Inferior parietal cortex (tissue), 1 donor: ENCODE measurements around the gene SERPINA5.
"Not testable (repeated sequence)": the region's sequence is repeated elsewhere in the genome, so short reads cannot be mapped to it uniquely, and the experiment has no call there.

Experiments
- DNase-seq: peaks from one replicate; pipeline ENCODE4 v3.0.0-alpha.2; 2016; ENCODE audit errors: extremely low spot score

The SERPINA5 gene

DNA sequence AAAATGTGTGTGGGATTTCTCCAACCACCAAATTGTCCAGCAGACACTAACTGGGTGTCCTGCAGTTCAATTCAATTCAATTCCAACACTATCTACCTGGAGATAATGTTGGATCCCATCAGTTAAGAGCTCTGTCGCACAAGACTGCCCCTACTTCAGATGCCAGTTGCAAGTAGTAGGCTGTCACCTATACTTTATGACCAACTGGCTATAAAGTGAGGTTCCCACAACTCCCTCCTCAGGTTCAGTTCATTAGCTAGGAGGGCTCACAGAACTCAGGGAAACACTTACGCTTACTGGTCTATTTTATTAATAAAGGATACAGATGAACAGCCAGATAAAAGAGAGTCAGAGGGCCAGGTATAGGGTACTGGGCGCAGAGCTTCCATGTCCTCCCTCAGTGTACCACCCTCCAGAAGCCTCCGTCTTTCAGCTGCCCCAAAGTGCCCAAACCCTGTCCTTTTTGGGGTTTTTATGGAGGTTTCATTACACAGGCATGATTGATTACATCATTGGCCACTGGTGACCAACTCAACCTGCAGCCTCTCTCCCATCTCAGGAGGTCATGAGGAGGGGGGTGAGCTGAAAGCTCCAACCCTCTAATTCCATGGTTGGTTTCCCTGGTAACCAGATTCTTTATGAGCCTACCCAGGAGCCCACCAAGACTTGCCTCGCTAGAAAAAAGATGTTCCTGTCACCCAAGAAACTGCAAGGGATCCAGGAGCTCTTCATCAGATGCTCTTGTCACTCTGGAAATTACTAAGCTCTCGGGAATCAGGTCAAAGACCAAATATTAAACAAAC is 7.5 kb upstream of the SERPINA5 start:
- DNase-seq: no peak

GRCh38 chr14:94574336-94574735 is 6.9 kb upstream of the SERPINA5 start:
- DNase-seq: no peak

- no peak for DNase-seq
These were observed 5.3 kb upstream of the SERPINA5 start for GRCh38 chr14:94575730-94576585.

DNA sequence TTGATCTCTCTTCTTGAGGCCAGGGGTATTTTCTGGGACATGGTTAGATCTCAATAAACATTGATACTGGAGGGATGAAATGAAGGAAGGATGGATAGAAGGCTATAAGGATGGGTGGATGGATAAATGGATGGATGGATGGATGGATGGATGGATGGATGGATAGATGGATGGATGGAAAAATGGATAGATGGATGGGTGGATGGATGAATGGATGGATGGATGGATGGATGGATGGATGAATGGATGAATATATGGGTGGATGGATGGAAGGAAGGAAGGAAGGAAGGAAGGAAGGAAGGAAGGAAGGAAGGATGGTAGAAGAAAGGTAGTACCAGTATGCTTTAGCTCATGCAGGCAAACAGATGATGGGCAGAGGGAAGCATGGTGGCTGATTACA is 3.8 kb upstream of the SERPINA5 start:
- not testable (repeated sequence) for DNase-seq

GRCh38 chr14:94578712-94579111 is 2.5 kb upstream of the SERPINA5 start:
- DNase-seq: no peak

GRCh38 chr14:94582199-94582750 is 1.0 kb downstream of the SERPINA5 start:
- DNase-seq: no peak

DNA sequence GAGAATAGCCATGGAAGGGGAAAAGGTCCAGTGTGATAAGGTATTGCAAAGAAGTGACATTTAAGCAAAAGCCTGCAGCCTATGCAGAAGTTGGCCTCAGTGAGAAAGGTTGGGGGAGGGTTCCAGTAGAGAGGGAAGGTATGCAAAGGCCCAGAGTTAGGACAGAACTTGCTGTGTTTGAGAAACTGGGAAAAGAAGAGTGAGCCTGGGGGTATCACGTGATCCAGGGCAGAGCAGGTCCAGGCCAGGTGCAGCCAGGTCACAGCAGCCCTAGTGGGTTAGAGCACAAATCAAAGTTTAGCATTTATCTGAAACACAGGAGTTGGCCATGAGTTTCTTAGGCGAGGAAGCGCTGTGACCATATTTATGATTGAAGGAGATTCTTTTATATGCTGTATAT is 1.6 kb downstream of the SERPINA5 start:
- DNase-seq: no peak

DNA sequence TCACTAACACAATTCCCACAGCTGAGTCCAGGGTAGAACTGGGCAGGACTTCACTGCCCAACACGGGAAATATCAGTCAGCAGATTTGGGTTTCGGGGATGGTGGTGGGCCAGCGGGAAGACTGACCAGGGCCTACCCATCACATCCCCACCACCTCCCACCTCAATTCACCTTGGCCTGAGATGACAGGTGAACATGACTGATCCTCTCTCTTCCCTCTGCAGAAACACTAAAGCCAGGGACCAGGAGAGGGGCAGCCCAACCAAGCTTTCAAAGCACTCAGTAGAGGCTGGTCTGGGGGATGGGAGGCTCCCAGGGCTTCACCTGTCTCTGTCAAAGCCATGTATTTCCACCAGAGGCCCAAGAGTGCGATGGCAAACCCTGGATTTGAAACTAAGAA is 2.3 kb downstream of the SERPINA5 start:
- DNase-seq: no peak

DNA sequence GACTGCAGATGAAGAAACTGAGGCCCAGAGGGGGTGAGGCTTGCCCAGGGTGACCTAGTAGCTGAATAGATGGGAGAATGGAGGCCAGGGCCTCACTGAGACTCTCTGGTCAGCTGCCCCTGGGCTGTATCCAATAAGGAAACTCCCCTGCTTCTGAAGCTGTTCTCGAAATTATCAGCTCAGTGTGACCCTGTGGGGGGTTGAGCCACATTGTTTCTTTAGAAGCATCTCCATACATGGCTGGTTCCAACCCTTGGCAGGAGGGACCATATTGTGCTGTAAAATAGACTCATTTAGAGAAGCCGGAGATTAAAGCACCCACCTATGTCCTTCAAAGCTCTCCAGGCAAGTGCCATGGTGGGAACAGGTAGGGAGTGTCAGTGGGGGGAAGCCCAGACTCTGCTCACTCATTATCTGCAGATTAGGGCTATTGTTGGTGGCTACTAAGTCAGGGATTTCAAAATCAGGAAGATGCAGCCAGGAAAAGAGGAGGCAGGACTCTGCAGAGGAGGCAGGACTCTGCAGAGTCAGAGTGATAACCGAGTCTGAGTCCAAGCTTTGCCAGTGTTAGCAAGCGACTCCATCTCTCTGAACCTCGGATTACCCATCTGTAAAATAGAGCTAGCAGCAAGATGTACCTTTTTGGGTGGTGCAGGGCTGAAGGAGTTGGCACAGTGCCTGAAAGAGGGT is 3.5 kb downstream of the SERPINA5 start:
- DNase-seq: no peak

DNA sequence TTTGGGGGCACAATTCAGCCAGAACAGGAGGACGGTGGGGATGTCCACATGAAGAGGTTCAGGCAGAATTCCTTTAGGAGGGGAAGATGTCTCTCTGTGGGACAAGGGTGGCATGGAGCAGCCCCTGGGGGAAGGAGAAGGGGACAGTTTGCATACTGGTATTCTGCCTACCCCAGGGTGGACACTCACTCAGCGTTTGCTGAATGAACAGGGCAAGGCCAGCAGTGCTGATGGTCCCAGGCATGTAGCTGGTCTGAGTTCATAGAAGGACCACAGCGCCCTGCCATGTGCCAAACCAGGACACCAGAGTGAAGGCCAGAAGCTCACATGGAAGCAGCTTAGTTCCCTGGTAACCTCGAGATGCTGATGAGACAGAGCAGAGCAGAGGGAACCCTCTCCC is 5.4 kb downstream of the SERPINA5 start:
- DNase-seq: no peak

- no peak for DNase-seq
These were observed 7.1 kb downstream of the SERPINA5 start for GRCh38 chr14:94588311-94588710.

GRCh38 chr14:94591073-94591472 is 9.8 kb downstream of the SERPINA5 start:
- no peak for DNase-seq

DNA sequence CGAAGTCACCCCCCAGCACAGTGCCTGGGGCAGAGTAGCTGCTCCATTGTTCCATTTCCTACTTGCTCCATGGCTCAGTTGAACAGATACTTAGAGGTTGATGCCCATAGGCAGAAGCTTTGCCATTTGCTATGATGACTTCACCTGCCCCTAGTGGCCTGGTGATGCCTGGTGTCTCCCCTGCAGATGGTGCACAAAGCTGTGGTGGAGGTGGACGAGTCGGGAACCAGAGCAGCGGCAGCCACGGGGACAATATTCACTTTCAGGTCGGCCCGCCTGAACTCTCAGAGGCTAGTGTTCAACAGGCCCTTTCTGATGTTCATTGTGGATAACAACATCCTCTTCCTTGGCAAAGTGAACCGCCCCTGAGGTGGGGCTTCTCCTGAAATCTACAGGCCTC is 10.6 kb downstream of the SERPINA5 start:
- DNase-seq: no peak

- DNase-seq: no peak
These were observed 11.2 kb downstream of the SERPINA5 start for GRCh38 chr14:94592457-94592856.

GRCh38 chr14:94593376-94593748 is 12.1 kb downstream of the SERPINA5 start:
- DNase-seq: no peak

- DNase-seq: no peak
These were observed 12.7 kb downstream of the SERPINA5 start for GRCh38 chr14:94593749-94594431.

- no peak for DNase-seq
These were observed 13.2 kb downstream of the SERPINA5 start for GRCh38 chr14:94594441-94594840.

- no peak for DNase-seq
These were observed 14.7 kb downstream of the SERPINA5 start for GRCh38 chr14:94595912-94596311.

DNA sequence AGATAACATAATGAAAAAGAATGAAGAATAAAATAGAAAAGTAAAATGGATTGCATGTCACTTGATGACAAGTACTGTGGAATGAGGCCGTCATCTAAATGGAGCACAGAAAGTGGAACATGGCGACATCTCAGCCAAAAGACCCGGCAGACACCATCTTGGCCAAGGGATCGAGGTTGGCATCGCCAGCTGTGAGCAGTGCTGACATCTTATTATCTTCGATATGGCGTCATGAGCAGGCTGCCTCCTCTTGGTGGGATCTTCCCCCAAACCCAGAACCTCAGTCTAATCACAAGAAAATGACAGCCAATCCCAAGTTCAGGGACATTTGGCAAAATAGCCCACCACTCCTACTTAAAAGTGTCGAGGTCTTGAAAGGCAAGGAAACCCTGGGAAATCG is 15.1 kb downstream of the SERPINA5 start:
- DNase-seq: no peak

GRCh38 chr14:94597788-94598187 is 16.6 kb downstream of the SERPINA5 start:
- no peak for DNase-seq

- no peak for DNase-seq
These were observed 17.2 kb downstream of the SERPINA5 start for GRCh38 chr14:94598506-94598815.
